Fibroblast of skin of left biceps (primary cell): ENCODE results near the gene PPP2R5C.

Experiments used
- DNase-seq, 2 experiments: peaks; one replicate each; pipeline ENCODE4 v3.0.0-alpha.2; 2013; ENCODE audit warnings: low read depth in 2 of 2

The PPP2R5C gene

DNA sequence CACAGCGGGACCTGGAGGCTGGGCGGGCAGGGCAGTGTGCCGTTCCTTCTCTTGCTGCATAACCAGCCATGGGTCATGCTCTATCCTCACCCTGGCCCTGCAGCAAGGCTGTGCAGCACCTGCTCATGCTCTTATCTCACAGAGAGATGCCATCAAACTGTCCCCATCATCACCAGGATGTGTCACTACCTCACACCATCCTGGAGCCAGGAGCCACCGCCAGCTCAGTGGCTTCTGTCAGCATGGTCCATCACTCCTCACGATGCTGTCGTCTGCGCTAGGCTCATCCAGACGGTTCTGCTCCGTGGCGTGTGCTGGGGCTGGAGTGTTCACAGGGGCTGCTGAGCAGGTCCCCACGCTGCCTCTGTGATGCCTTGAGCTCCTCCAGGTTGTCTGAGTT lies 125.7 kb downstream of the PPP2R5C start:
- DNase-seq, result no peak

DNA sequence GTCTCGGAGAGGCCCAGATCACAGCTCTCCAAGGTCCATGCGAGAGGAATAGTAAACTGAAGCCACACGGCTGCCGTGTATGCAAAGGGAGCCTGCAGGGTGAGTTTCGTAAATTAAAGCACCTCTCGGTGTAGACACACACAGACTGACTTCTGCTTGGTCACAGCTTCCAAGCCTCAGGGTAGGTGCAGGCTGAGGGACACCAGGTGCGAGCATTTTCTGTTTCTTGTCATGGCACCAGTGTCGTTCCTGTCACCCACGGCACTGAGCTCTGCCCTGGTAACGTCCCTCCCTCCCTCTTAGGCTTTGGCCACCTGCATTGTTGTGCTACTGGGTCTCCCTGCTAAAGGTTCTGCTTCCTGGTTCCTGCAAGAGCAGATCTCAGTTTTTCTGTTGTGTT lies 126.7 kb downstream of the PPP2R5C start:
- no peak for DNase-seq

DNA sequence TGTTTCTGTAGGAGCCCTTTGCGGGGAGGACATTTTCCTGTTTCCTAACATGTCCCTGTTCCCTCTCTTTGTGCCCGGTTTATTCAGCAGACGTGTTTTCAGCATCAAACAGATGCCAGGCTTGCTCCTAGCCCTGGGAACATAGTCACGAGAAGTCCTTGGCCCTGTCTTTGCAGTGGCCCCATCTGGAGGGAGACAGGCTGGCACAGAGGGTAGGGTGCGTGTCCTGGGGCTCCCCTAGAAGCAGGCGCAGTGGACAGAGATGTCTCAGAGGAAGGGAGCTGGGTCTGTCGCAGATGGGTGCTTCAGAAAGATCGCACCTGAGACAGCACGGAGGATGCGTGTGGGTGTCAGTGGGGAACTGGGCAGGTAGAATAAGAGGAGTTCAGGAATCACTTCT lies 127.9 kb downstream of the PPP2R5C start:
- no peak for DNase-seq

DNA sequence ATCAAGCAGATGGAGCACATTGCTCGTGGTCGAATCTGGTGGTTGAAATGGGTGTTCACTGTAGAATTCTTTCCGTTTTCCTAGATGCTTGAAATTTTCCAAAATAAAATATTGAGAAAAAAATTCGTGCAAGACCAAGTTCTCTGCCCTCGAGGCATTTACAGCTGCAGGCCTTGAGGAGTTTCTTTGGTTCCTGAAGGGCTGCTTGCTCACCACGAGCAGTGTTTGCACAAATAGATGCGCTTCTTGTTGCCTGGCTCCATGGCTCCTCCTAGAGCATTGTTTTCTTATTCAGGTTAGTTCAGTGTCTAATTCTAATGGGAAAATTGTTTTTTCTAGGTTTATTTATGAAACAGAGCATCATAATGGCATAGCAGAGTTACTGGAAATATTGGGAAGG lies 128.4 kb downstream of the PPP2R5C start:
- no peak for DNase-seq

DNA sequence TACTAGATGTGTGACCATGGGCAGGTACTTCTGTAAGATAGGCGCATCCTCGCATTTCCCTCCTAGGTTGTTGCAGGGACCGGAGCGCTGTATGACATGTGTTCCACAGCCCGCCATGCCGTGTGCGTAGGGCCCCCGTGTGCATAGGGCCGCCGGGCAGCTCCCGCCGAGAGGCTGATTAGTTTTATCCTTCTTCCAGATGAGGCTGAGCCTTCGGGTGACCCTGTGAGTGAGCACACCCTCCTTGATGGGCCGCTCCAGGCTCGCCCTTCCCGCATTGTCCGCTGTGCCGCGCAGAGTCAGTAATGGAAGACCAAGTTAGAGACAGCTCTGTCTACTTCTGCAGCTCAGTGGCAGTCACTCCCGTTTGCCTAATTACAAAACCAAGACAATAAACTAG lies 130.0 kb downstream of the PPP2R5C start:
- no peak for DNase-seq

DNA sequence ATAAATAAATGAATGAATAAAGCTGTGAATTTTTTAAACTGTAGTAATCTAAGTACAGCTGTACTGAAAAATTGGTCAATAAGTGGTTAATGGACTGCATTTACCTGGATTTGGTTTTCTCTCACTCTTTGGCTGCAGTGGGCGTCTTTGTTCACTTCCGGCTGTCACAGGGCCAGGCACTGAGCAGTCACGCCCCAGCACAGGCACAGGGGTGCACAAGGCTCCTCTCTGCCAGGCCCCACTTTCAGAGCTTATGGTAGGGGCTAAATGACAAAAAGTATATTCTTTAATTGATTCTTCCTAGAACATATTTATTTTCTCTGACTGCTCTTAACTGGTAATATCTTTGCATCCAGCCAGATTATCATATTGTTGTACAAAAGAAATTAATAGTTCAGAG lies 132.2 kb downstream of the PPP2R5C start:
- DNase-seq, result no peak

DNA sequence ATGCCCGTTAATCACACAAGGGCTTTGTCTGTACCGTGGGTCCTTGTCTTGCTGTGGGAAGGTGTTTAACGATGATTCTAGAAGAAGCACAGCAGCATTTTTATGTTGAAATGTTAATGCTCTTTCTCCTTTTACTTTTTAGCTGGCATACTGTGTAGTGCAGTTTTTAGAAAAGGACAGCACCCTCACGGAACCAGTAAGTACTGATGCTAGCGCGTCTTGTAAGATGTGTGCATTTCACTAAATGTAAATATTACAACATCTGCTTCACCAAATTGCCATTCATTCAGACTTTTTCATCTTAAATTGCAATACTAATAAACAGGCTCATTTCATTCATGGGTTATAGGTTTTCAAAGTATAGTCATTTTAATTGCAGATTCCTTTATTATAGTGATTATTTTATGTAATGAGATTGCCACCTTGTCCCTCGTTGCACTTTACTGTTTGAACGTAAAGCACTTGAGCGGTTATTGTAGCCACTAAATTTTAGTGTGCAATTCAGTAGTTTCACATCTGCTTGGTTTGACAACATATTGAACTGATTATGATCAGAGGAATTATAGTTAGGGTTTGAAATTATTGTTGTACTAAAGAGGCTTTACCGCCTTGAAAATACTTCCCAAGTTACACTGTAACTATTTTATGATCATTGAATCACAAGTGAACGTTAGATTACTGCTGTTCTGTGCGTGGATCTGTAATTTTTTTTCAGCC lies 133.0 kb downstream of the PPP2R5C start:
- no peak for DNase-seq

DNA sequence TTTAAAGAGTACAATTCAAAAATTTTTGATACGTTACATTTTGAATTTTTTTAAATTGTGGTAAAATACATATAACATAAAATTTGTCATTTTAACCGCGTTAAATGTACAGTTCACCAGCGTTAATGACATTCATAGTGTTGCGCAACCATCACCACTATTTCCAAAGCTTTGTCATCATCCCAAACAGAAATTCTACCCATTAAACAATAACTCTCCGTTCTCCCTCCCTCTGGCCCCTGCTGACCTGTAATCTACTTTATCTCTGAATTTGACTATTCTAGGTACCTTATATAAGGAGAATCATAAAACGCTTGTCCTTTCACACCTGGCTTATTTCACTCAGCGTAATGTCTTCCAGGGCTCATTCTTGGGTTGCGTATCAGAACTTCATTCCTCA lies 133.7 kb downstream of the PPP2R5C start:
- no peak for DNase-seq

DNA sequence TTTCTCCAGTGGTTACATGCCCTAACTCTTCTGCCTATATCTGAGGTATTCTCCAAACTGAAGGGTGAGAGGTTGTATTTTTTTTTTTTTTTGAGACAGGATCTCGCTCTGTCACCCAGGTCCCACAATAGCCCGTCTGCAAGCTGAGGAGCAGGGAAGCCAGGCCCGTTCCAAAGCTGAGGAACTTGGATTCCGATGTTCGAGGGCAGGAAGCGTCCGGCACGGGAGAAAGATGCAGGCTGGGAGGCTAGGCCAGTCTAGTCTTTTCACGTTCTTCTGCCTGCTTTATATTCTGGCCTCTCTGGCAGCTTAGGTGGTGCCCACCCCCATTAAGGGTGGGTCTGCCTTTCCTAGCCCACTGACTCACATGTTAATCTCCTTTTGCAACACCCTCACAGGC lies 135.8 kb downstream of the PPP2R5C start:
- DNase-seq, result no peak

DNA sequence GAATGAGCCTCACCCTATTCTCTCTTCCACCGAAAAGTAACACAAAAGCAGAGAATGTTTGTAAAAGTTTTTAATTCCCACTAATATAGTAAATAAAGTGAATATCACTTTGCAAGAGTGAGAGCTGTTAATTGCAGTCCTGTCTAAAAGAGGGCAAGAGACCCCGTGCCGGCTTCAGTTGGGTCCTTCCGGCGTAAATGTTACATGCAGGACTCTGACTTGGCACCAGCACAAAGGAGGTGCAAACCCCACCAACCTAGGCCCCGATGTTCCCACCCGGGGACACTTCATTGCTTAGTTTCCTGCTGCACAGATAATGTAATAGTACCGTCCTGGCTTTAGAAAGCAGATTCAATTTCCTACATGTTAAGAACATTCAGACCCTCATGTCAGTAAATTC lies 136.9 kb downstream of the PPP2R5C start:
- DNase-seq, result no peak

DNA sequence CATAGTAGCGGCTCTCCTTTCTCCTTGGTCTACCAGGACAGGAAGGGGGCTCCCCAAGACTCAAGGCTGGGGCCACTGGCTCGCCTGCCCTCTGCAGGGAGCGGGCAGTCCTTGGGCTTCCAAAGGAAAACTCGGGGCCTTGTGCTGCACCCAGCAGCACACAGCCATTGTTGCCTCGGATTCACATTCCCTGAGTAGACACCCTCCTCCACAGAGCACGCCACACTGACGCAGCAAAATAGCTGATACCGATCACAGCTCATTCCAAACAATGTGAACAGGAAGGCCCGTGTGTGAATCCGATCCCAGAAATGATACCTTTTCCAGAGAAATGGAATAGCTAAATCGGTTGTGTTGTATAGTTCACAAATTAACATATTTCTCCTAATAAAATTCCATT lies 137.8 kb downstream of the PPP2R5C start:
- no peak for DNase-seq

DNA sequence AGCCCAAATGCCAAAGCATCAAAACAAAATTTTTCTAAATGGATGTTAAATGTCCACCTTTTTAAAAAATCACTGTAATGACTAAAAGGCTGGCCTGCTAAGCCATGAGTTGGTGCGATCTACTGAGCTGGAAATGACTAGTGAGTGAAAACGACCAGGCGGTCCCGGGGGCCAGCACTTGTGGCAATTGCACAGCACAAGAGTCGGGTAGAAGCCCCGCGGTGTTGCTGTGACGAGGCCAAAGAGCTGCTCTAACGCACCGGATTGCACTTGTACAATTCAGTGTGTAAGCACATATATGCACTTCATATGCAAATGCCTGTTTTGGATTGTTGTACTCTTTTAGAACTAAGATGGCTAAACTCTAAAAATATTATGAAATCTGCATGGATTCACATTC lies 138.7 kb downstream of the PPP2R5C start:
- DNase-seq, result no peak

DNA sequence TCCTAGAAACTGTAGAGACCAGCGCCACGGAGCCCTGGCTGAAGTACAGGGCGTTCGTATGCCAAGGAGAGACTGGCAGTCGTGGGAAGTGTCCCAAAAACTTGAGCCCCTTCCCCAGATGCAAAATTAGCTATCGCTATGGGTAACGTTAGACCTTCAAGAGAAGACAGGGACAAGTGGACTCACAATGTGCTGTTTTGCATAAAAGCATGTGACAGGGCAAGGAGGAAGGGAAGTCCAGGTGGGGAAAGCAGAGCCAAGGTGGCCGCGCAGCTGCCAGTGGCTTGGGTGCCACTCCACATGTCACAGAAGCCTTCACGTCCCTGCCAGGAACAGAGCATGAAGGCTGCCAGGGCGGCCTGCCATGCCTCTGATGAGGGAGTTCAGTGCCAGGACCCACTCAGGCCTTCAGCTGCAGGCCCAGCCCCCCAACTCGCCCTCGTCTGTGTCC lies 141.6 kb downstream of the PPP2R5C start:
- DNase-seq, result no peak

DNA sequence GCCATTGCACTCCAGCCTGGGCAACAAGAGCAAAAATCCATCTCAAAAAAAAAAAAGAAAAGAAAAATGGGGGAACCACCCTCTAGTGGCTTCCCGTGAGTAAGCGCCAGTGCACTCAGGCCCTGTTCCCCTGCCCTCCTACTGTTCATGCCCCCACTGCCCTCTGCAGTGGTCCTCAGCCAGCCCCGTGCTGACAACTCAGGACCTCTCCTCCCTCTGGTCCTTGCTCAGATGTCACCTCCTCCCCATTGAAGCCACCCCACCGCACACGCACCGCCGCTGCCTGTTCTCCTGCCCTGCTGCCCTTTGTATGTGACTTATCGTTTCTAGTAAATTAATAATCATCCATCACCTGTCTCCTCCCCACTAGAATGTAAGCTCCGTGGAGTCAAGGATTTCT lies 144.1 kb downstream of the PPP2R5C start:
- DNase-seq, result no peak

DNA sequence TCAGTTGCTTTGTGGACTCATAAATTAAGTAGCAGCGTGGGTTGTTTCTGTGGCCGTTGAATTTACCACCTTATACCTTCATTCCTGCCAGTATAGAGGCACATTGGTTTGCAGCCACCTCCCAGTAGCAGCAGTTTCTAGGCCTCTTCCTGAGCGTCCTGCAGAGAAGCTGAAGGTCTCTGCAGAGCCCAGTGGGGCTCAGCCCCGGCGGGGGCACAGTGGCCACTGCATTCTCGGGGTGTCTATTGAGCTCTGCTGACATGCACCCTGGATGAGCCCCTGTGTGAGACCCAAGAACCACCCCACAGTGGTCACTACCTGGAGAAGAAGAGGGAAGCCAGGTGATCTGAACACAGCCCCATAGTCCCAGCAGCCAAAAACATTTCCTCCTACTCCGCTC lies 145.1 kb downstream of the PPP2R5C start:
- no peak for DNase-seq

DNA sequence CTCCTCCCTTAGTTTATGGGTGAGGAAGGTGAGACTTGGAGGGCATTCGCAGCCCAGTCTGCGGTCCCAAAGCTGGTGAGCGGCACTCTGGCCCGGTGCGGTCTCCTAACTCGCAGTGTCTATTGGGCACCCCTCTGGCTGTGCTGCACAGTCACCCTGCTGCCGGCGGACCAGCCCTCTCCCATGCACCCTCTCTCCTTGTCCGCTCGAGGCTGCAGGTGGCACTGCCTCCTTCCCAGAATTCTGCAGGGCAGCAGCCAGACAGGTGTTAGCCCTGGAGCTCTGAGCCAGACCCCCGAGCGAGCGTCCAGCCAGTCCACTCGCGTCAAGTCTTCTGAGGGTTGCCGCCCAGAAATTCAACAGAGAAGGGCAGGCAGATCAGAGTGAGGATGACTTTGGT lies 146.1 kb downstream of the PPP2R5C start:
- no peak for DNase-seq

DNA sequence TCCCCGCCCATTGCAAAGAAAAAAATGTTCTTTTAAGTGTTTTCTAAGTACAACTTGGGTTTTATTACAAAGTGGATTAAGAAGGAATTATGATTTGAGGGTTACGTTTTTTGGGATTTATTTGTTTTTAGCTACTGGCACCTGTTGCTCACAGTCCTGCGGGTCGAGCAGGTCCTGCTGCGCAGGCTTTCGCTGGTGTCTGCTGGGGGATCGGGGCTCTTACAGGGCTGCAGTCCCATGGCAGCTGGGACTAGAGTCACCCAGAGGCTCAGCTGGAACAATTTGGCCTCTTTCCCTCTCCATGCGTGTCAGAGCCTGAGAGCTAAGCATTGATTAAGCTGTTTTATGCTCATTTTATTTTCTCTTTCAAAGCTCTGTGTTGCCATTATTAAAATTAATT lies 147.3 kb downstream of the PPP2R5C start:
- DNase-seq, result no peak

DNA sequence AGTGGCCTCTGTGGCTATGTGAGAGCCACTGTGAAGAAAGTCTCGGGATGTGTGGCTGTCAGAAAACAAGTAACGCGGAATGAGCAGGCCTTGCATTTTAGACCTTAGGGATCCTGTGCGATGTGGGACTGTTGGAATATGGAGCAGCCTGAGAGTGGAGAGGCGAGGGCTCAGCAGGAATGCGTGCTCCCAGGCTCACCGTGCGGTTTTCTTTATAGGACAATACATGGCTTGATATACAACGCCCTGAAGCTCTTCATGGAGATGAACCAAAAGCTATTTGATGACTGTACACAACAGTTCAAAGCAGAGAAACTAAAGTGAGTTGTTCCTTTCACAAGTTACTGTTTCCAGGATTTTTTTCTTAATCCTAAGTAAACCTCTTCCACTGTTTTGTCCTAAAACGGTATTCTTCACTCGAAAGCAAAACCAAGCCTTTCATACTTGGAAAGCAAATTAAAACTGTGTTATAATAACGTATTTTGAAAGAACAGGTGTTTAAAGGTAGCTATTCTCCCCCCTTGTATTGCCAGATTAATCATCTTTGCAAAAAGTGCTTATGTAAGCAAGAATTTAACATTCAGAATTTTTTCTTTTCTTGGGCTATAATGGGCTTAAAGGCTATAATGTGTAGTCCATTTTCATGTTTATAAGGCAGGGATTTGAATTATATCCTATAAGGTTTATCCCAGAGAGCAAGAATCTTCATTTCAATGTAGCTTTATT lies 148.0 kb downstream of the PPP2R5C start:
- no peak for DNase-seq

DNA sequence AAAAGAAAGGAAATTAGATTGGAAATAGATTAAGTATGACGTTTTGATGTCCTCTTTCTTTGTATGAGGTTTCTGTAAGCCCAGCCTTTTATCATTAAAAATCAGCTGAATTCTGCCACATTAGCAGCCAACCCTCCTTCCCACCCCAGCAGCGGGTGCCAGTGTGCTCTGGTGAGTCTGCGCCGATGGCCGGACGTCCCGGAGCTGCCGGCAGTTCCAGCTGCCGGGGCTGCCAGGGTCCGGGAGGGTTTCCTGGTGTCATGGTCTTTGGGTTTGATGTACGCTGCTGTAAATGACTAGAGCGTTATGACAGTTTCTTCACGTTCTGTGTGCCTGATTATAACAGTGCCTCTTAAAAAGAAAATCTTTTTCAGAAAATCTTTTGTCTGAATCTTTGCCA lies 151.3 kb downstream of the PPP2R5C start:
- no peak for DNase-seq

DNA sequence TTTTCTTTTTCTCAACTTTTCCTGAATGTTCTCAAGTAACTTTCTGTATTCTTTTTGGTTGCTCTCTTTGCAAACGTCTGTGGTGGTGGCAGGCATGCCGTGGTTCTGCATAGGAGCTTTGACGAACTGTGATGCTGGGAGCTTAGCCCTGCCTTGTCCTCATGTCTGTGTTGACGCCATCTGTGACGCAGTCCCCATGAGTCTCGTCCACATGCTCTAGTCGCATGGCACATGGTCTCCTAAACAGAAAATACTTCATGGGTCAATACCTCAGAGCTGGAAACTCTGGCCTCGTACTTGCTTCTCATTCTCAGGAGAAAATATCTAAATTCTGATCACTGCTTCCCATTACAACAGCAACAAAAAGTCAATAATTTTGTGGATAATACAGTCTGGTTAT lies 152.6 kb downstream of the PPP2R5C start:
- DNase-seq, result no peak

DNA sequence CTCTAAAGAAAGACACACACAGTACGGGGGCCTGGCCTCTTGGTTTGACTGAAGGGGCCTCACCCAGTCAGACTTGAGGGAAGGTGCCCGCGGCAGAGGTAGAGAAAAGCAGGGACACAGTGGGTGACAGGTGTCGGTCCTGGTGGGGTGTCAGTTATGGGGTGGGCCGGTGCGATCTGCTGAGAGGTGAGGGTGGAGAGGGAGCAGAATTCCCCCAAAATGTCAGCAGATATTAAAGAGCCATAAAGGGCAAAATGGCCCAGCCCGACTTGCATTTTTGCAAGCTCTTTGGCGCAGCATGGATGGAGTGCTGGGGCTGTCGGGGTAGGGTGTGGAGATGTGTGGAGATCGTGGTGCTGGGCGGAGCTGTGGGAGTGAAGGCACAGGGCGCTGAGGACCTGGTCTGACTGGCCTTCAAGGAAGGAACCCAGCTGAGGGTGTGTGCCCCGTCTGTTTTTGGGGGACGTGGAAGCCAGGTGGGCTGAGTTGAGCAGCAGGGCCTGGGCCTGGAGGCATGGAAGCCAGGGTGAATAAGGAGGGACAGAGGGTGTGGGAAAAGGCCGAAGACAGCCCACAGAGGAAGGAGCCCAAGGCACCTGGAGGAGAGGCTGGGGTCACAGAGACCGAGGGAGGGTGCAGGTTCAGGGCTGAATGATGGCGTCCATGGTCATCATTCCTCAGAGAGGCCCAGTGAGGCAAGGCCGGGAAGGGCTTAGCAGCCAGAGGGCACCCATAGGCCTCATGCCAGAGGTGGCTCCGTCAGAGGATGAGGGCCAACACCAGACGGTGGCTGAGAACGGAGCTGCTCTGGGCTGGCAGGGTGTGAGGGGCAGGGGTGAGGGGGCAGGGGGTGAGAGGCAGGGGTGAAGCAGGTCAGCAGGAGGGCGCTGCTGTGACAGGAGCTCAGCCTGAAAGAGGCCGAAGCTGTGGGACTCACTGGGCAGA lies 154.6 kb downstream of the PPP2R5C start:
- no peak for DNase-seq

DNA sequence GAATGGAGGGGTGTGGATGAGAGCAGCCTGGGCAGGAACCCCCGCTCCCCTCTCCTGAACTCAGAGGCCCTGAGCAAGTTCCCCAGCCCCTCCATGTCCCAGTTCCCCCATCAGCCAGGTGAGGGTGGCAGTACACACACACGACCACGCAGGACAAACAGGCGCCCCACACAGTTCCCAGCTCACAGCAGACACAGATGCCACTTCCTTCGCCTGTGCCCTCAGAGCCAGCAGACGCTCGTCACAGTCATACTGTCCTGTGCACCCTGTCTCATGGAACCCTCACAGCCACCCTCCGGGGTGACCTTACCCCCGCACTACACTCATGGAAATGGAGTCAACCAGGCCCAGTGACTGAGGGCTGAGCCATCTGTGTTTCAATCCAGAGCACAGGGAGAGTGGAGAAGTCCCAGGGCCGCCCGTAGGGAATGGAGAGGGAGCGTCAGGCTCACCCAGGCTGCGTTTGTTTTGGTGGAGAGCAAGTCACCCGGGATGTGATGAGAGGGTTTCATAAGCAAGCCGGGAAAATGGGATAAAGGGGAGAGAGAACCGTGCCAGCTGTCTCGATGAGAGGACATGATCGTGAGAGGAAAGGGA lies 155.4 kb downstream of the PPP2R5C start:
- no peak for DNase-seq
